Measurements from ENCODE around the gene PTPRK. TPM values are rescaled to one million over a fixed set of nuclear protein-coding genes. Genes with fewer than 3 reads are reported as not detected.

PTPRK gene
- total and polyA plus RNA-seq, 2 of the 13 experiments (the other 11 are each of a cell fraction or from before 2014, with no cell fraction given) = 43.6 to 98.3 TPM

DNA sequence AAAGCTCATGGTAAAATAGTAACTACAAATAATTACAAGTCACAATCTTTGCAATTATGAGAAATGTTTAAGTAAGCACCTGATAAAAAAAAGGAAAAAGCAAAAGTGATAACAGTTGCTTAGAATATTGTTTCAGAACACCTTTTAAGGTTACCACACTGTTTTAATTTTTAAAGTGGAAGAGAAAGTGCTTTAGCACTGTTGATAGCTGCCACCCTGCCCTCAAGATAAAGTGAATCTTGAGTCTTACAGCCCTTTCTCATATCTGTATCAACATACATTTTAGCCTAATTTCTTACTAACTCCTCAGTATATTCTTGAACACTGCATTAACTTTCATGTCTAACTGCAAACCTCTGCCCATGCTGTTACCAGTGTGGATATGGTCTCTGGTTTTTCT, 492.2 kb downstream of the PTPRK start (continued):
- TF ChIP-seq ZNF564 (CRISPR knock-in tag; IDR thresholded peaks at IDR 0.05) = no peak
- TF ChIP-seq ZBTB3 (CRISPR knock-in tag; IDR thresholded peaks at IDR 0.05; ENCODE audit: borderline replicate concordance, low read depth) = no peak
- TF ChIP-seq YEATS4 (CRISPR knock-in tag; IDR thresholded peaks at IDR 0.05; ENCODE audit: borderline replicate concordance) = no peak
- TF ChIP-seq, protein P1, sequence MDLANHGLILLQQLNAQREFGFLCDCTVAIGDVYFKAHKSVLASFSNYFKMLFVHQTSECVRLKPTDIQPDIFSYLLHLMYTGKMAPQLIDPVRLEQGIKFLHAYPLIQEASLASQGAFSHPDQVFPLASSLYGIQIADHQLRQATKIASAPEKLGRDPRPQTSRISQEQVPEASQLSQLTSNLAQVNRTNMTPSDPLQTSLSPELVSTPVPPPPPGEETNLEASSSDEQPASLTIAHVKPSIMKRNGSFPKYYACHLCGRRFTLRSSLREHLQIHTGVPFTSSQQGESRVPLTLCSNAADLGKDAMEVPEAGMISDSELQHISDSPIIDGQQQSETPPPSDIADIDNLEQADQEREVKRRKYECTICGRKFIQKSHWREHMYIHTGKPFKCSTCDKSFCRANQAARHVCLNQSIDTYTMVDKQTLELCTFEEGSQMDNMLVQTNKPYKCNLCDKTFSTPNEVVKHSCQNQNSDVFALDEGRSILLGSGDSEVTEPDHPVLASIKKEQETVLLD (CRISPR knock-in tag; IDR thresholded peaks at IDR 0.05; ENCODE audit: low read depth) = no peak
- TF ChIP-seq FOXM1 (CRISPR knock-in tag; IDR thresholded peaks at IDR 0.05) = no peak
- TF ChIP-seq DNMT3B (CRISPR knock-in tag; conservative IDR thresholded peaks at IDR 0.05) = no peak
- no peak for TF ChIP-seq ETV6 (CRISPR knock-in tag; conservative IDR thresholded peaks at IDR 0.05)
- TF ChIP-seq, protein P2, sequence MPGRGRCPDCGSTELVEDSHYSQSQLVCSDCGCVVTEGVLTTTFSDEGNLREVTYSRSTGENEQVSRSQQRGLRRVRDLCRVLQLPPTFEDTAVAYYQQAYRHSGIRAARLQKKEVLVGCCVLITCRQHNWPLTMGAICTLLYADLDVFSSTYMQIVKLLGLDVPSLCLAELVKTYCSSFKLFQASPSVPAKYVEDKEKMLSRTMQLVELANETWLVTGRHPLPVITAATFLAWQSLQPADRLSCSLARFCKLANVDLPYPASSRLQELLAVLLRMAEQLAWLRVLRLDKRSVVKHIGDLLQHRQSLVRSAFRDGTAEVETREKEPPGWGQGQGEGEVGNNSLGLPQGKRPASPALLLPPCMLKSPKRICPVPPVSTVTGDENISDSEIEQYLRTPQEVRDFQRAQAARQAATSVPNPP (CRISPR knock-in tag; IDR thresholded peaks at IDR 0.05) = no peak
- no peak for TF ChIP-seq ZNF33B (CRISPR knock-in tag; IDR thresholded peaks at IDR 0.05)

DNA sequence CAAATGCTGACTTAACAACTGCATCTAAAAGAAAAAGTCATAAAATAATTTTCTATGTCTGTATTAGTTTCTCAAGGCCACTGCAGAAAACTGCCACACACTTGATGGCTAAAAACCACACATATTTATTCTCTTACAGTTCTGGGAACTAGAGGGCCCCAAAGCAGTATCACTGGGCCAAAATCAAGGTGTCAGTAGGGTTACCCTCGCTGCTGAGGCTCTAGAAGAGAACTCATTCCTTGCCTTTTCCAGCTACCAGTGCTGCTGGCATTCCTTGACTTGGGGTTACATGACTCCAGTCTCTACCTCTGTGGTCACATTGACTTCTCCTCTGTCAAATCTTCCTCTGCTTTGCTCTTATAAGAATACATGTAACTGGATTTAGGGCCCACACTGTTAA, 494.9 kb downstream of the PTPRK start:
- H3K4me2 ChIP-seq (ENCODE audit: low read depth, low read length) = no peak overlapping the region
- no peaks in the 10 kb centered on the region for H3K9me3 ChIP-seq (ENCODE audit: low read length)
- BruUV-seq (replicated peaks) = no TSS peak
- H3K9ac ChIP-seq (ENCODE audit: insufficient read depth, low read depth, low read length) = no peak overlapping the region
- POLR2A ChIA-PET = no interaction called here
- CTCF ChIA-PET (ENCODE audit: low intra/inter-chr PET ratio, low total read pairs) = no interaction called here
- H3K4me1 ChIP-seq (ENCODE audit: insufficient read depth, low read length) = no peaks in the 10 kb centered on the region
- H3K27me3 ChIP-seq (ENCODE audit: control insufficient read depth in 1 of 2, insufficient read depth in 2 of 2, low read length in 2 of 2) = no peaks in the 10 kb centered on the region
- FAIRE-seq = no peak
- intact Hi-C loops (cut with micrococcal nuclease; ENCODE audit: unreplicated experiment) = no loop called here
- WGBS (ENCODE audit: low lambda C conversion rate) = 91% methylated on average over 1 of the region's 1 CpG
- H3K27ac ChIP-seq (ENCODE audit: extremely low read length, insufficient read depth, low read length) = no peak overlapping the region
- no peaks in the 10 kb centered on the region for H4K20me1 ChIP-seq (ENCODE audit: insufficient read depth, low read length)
- in situ Hi-C loops (cut with HindIII; ENCODE audit: extremely low pct_ligation_motif_present, low pct_unique_long_range_greater_than_20kb) = no loop called here
- ATAC-seq = no peak
- H3K36me3 ChIP-seq (replicated peaks in 1 of 2; ENCODE audit: control insufficient read depth in 1 of 2, insufficient read depth in 2 of 2, low read length in 2 of 2) = no peaks in the 10 kb centered on the region; a peak in 1 of 5 replicates
- H3K4me3 ChIP-seq (replicated peaks in 1 of 3; ENCODE audit: insufficient read depth in 1 of 3, low read depth in 2 of 3, low read length in 3 of 3) = no peak overlapping the region
- DNase-seq (ENCODE audit: low spot score) = no peak
- H2AFZ ChIP-seq (ENCODE audit: low read length) = no peak overlapping the region
- no peaks in the 10 kb centered on the region for H3K79me2 ChIP-seq (ENCODE audit: insufficient read depth, low read length)
- TF ChIP-seq, protein P3, sequence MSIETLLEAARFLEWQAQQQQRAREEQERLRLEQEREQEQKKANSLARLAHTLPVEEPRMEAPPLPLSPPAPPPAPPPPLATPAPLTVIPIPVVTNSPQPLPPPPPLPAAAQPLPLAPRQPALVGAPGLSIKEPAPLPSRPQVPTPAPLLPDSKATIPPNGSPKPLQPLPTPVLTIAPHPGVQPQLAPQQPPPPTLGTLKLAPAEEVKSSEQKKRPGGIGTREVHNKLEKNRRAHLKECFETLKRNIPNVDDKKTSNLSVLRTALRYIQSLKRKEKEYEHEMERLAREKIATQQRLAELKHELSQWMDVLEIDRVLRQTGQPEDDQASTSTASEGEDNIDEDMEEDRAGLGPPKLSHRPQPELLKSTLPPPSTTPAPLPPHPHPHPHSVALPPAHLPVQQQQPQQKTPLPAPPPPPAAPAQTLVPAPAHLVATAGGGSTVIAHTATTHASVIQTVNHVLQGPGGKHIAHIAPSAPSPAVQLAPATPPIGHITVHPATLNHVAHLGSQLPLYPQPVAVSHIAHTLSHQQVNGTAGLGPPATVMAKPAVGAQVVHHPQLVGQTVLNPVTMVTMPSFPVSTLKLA (IDR thresholded peaks at IDR 0.05) = no peak
- TF ChIP-seq NFRKB (IDR thresholded peaks at IDR 0.05) (no peak), ZNF773 (CRISPR knock-in tag; IDR thresholded peaks at IDR 0.05; ENCODE audit: borderline replicate concordance) (no peak), POLR2A (IDR thresholded peaks at IDR 0.05; ENCODE audit: insufficient read depth in 1 of 2, low read depth in 2 of 2, low read length in 2 of 2) (no peak), ZNF446 (CRISPR knock-in tag; IDR thresholded peaks at IDR 0.05) (no peak), ZNF549 (CRISPR knock-in tag; IDR thresholded peaks at IDR 0.05) (no peak), IKZF1 (IDR thresholded peaks at IDR 0.05) (no peak), ZSCAN20 (CRISPR knock-in tag; IDR thresholded peaks at IDR 0.05; ENCODE audit: borderline replicate concordance) (no peak), ZKSCAN1 (IDR thresholded peaks at IDR 0.05; ENCODE audit: low read length) (no peak), TBX3 (IDR thresholded peaks at IDR 0.05; ENCODE audit: borderline replicate concordance) (no peak), CREM (IDR thresholded peaks at IDR 0.05) (no peak), CREM (CRISPR knock-in tag; IDR thresholded peaks at IDR 0.05) (no peak), ZNF598 (CRISPR knock-in tag; IDR thresholded peaks at IDR 0.05; ENCODE audit: borderline replicate concordance) (no peak)
- TF ChIP-seq, protein P4, sequence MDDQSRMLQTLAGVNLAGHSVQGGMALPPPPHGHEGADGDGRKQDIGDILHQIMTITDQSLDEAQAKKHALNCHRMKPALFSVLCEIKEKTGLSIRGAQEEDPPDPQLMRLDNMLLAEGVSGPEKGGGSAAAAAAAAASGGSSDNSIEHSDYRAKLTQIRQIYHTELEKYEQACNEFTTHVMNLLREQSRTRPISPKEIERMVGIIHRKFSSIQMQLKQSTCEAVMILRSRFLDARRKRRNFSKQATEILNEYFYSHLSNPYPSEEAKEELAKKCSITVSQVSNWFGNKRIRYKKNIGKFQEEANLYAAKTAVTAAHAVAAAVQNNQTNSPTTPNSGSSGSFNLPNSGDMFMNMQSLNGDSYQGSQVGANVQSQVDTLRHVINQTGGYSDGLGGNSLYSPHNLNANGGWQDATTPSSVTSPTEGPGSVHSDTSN (CRISPR knock-in tag; IDR thresholded peaks at IDR 0.05; ENCODE audit: borderline replicate concordance) = no peak

Measured in HepG2 (cell line).